MM.1S (cell line): ENCODE data around the gene PINLYP.

ENCODE experiments used
- EZH2phosphoT487 ChIP-seq: fragments of 300-600 bp; sonication (generic); IDR thresholded peaks from 2 replicates; pipeline ENCODE4 v1.6.1; 2018; ENCODE audit warnings: antibody characterized with exemption, low read length
- TF ChIP-seq, protein P1 (sequence below): fragments of 300-600 bp; sonication (generic); IDR thresholded peaks from 2 replicates; pipeline ENCODE4 v1.5.1; 2016; ENCODE audit warnings: antibody characterized with exemption, low read length, mixed read lengths

DNA sequence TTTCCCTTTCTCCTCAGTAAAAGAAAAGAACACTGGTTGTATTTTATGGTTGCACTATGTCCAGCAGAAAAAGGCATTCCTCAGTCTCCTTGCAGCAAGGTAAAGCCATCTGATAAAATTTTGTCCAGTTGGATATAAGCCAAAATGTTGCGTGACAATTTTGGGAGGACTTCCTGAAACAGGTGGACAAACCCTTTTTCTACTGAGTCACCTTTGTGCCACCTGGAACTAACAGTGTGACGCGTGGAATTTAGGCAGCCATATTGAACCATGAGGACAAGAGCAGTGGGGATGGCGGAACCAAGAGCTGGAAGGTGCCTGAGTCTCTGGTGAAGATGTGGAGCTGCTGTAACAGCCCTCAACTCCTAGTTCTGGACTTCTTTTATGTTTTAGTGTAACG lies 55.9 kb downstream of the PINLYP start:
- TF ChIP-seq, protein P1, sequence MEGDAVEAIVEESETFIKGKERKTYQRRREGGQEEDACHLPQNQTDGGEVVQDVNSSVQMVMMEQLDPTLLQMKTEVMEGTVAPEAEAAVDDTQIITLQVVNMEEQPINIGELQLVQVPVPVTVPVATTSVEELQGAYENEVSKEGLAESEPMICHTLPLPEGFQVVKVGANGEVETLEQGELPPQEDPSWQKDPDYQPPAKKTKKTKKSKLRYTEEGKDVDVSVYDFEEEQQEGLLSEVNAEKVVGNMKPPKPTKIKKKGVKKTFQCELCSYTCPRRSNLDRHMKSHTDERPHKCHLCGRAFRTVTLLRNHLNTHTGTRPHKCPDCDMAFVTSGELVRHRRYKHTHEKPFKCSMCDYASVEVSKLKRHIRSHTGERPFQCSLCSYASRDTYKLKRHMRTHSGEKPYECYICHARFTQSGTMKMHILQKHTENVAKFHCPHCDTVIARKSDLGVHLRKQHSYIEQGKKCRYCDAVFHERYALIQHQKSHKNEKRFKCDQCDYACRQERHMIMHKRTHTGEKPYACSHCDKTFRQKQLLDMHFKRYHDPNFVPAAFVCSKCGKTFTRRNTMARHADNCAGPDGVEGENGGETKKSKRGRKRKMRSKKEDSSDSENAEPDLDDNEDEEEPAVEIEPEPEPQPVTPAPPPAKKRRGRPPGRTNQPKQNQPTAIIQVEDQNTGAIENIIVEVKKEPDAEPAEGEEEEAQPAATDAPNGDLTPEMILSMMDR = no peak
- TF ChIP-seq EZH2phosphoT487 = no peak
